Neural progenitor cell (in vitro differentiated cells): Measurements from ENCODE around the gene PLCD4. TPM values are rescaled to one million over a fixed set of nuclear protein-coding genes. Genes with fewer than 3 reads are reported as not detected.

ENCODE experiments used
- DNase-seq: peaks from one replicate; pipeline ENCODE4 v3.0.0-alpha.2; 2016; ENCODE audit warnings: low spot score
- H2AFZ ChIP-seq: fragments of 200-600 bp; sonication (generic); replicated peaks from 2 replicates; pipeline ENCODE4 v1.6.1; 2016; ENCODE audit warnings: antibody characterized with exemption
- H3F3A ChIP-seq: fragments of 200-600 bp; sonication (generic); 2 replicates; pipeline ENCODE4 v1.6.1; 2016; ENCODE audit warnings: antibody characterized with exemption, low read depth
- H3K27ac ChIP-seq: fragments of 200-600 bp; sonication (generic); 2 replicates; pipeline ENCODE4 v1.5.1; 2016; ENCODE audit warnings: mild to moderate bottlenecking
- H3K27me3 ChIP-seq: fragments of 200-600 bp; sonication (generic); 2 replicates; pipeline ENCODE4 v1.6.1; 2016; ENCODE audit warnings: mild to moderate bottlenecking, moderate library complexity
- H3K36me3 ChIP-seq: fragments of 200-600 bp; sonication (generic); 2 replicates; pipeline ENCODE4 v1.5.1; 2016
- H3K4me1 ChIP-seq: fragments of 200-600 bp; sonication (generic); 2 replicates; pipeline ENCODE4 v1.6.1; 2016; ENCODE audit warnings: mixed run types
- H3K4me2 ChIP-seq: fragments of 200-600 bp; sonication (generic); 2 replicates; pipeline ENCODE4 v1.6.1; 2016
- H3K4me3 ChIP-seq: fragments of 200-600 bp; sonication (generic); 2 replicates; pipeline ENCODE4 v1.5.1; 2016
- H3K79me2 ChIP-seq: fragments of 200-600 bp; sonication (generic); 2 replicates; pipeline ENCODE4 v1.6.1; 2016; ENCODE audit warnings: low read depth
- H3K9ac ChIP-seq: fragments of 200-600 bp; sonication (generic); 2 replicates; pipeline ENCODE4 v1.6.1; 2016
- H3K9me3 ChIP-seq: fragments of 200-600 bp; sonication (generic); 2 replicates; pipeline ENCODE4 v1.5.1; 2016; ENCODE audit warnings: low read depth
- H4K20me1 ChIP-seq: fragments of 200-600 bp; sonication (generic); 2 replicates; pipeline ENCODE4 v1.6.1; 2016; ENCODE audit warnings: low read depth
- H3K27ac Mint-ChIP-seq: 3 replicates; pipeline ENCODE4 v1.8.0; 2021; ENCODE audit warnings: mixed read lengths
- H3K27me3 Mint-ChIP-seq: 2 replicates; pipeline ENCODE4 v1.8.0; 2022; ENCODE audit warnings: low read depth, mild to moderate bottlenecking, inconsistent platforms, moderate library complexity, mixed read lengths; ENCODE audit not compliant: insufficient read depth
- H3K36me3 Mint-ChIP-seq: 3 replicates; pipeline ENCODE4 v1.8.0; 2021; ENCODE audit warnings: mixed read lengths
- H3K4me1 Mint-ChIP-seq: 3 replicates; pipeline ENCODE4 v1.8.0; 2021; ENCODE audit warnings: mixed read lengths
- H3K4me3 Mint-ChIP-seq: 3 replicates; pipeline ENCODE4 v1.8.0; 2021; ENCODE audit warnings: mild to moderate bottlenecking, moderate library complexity, mixed read lengths
- H3K9me3 Mint-ChIP-seq: 3 replicates; pipeline ENCODE4 v1.8.0; 2020; ENCODE audit warnings: mixed read lengths
- EZH2 ChIP-seq: fragments of 200-600 bp; sonication (generic); IDR thresholded peaks from 2 replicates; pipeline ENCODE4 v1.6.1; 2017; ENCODE audit warnings: antibody characterized with exemption, mild to moderate bottlenecking, moderate library complexity
- EZH2phosphoT487 ChIP-seq: fragments of 200-600 bp; sonication (generic); IDR thresholded peaks from 2 replicates; pipeline ENCODE4 v1.6.1; 2017; ENCODE audit warnings: antibody characterized with exemption
- total RNA-seq: library from RNA; depleted of rRNA; stranded (reverse); fragments of >200 nt; gene quantifications from 2 replicates; pipeline ENCODE4 v1.2.3, GENCODE V29; 2015; ENCODE audit warnings: low replicate concordance
- TF ChIP-seq, protein P1 (sequence below): fragments of 200-600 bp; sonication (generic); IDR thresholded peaks from 2 replicates; pipeline ENCODE4 v1.5.1; 2017; ENCODE audit warnings: antibody characterized with exemption, mild to moderate bottlenecking

Gene PLCD4
- total RNA-seq, 1 donor from 2014 or later: 1.1 TPM

DNA sequence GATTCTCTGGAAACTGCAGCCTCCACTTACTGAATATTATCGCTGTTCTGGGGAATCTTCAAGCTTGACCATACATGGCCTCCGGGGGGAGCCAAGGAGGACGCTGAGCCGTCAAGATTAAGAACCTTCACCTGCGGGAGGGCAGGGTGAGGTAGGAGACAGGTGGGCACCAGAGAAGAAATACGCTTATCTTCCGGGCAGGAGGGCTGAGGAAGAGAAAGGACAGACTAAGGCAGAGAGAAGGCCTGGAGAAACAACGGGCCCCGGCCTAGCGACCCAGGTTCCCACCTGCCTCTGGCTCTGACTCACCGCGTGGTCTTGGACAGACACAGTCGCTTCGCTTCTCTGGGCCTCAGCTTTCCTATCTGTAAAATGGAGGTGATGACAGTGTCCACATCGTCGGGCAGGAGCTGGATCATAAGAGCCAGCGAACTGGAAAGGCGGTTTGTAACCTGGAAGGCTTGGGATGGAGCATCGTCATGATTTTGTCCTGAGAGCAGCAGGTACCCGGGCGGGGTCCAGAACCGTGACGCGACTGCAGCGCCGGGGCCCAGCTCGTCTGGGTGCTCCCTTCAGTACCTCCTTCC, 51.1 kb downstream of the PLCD4 start:
- peaks cover 14% of the 10 kb centered on the region for H3K36me3 Mint-ChIP-seq
- H3K4me1 ChIP-seq: peaks cover 3% of the 10 kb centered on the region
- peak; percentile 70 for DNase-seq

GRCh38 chr2:218659258-218659987, 51.7 kb downstream of the PLCD4 start, which contains the start of the genes BCS1L and ZNF142:
Gene BCS1L (plus strand): TSS chr2:218659683. CDS start chr2:218660988, 1,305 bp downstream.
Gene ZNF142 (minus strand): TSS chr2:218659623. CDS start chr2:218656429, 3,194 bp downstream.
- H2AFZ ChIP-seq: peak within 1 kb of the TSS; percentile 97
- Mint-ChIP-seq H3K4me3 (peak within 1 kb of the TSS; percentile 99), H3K27ac (peak within 1 kb of the TSS; percentile 96), H3K36me3 (peaks cover 17% of the 10 kb centered on the region), H3K27me3 (peaks cover 9% of the 10 kb centered on the region), H3K4me1 (peaks cover 23% of the 10 kb centered on the region), H3K9me3 (no peaks in the 10 kb centered on the region)
- DNase-seq: peak; percentile 94
- peaks cover 4% of the 10 kb centered on the region for H3K36me3 ChIP-seq
- H3K9me3 ChIP-seq: no peaks in the 10 kb centered on the region
- H3K4me3 ChIP-seq: peak within 1 kb of the TSS; percentile 95
- peak within 1 kb of the TSS; percentile 69 for H3K27ac ChIP-seq
- no peaks in the 10 kb centered on the region for H4K20me1 ChIP-seq
- peak within 1 kb of the TSS; percentile 97 for H3K4me2 ChIP-seq
- TF ChIP-seq, protein P1, sequence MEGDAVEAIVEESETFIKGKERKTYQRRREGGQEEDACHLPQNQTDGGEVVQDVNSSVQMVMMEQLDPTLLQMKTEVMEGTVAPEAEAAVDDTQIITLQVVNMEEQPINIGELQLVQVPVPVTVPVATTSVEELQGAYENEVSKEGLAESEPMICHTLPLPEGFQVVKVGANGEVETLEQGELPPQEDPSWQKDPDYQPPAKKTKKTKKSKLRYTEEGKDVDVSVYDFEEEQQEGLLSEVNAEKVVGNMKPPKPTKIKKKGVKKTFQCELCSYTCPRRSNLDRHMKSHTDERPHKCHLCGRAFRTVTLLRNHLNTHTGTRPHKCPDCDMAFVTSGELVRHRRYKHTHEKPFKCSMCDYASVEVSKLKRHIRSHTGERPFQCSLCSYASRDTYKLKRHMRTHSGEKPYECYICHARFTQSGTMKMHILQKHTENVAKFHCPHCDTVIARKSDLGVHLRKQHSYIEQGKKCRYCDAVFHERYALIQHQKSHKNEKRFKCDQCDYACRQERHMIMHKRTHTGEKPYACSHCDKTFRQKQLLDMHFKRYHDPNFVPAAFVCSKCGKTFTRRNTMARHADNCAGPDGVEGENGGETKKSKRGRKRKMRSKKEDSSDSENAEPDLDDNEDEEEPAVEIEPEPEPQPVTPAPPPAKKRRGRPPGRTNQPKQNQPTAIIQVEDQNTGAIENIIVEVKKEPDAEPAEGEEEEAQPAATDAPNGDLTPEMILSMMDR: no peak
- TF ChIP-seq EZH2: no peak
- no peak for TF ChIP-seq EZH2phosphoT487
- peaks cover 9% of the 10 kb centered on the region for H3F3A ChIP-seq
- H3K4me1 ChIP-seq: peaks cover 3% of the 10 kb centered on the region
- H3K79me2 ChIP-seq: peaks cover 26% of the 10 kb centered on the region
- H3K27me3 ChIP-seq: no peaks in the 10 kb centered on the region
- peak within 1 kb of the TSS; percentile 77 for H3K9ac ChIP-seq

More for the DNA sequence above, 51.1 kb downstream of the PLCD4 start:
- H3K4me2 ChIP-seq: peak overlapping the region; percentile 97
- H3F3A ChIP-seq: peaks cover 9% of the 10 kb centered on the region
- H3K4me3 Mint-ChIP-seq: peak overlapping the region; percentile 99
- no peaks in the 10 kb centered on the region for H3K9me3 ChIP-seq
- H3K9me3 Mint-ChIP-seq: no peaks in the 10 kb centered on the region
- H3K9ac ChIP-seq: peak overlapping the region; percentile 77
- H3K27ac ChIP-seq: peak overlapping the region; percentile 69
- H4K20me1 ChIP-seq: no peaks in the 10 kb centered on the region
- peaks cover 9% of the 10 kb centered on the region for H3K27me3 Mint-ChIP-seq
- peaks cover 23% of the 10 kb centered on the region for H3K4me1 Mint-ChIP-seq
- H3K36me3 ChIP-seq: peaks cover 4% of the 10 kb centered on the region
- H2AFZ ChIP-seq: peak overlapping the region; percentile 97
- H3K79me2 ChIP-seq: peaks cover 26% of the 10 kb centered on the region
- peak overlapping the region; percentile 95 for H3K4me3 ChIP-seq
- peak overlapping the region; percentile 48 for H3K27ac Mint-ChIP-seq
- H3K27me3 ChIP-seq: no peaks in the 10 kb centered on the region
- TF ChIP-seq EZH2phosphoT487: no peak
- TF ChIP-seq, protein P1: peak; percentile 60

GRCh38 chr2:218659988-218660358, 52.3 kb downstream of the PLCD4 start:
- peaks cover 23% of the 10 kb centered on the region for H3K4me1 Mint-ChIP-seq
- Histone ChIP-seq H3K4me3 (peak overlapping the region; percentile 95), H3K9me3 (no peaks in the 10 kb centered on the region), H3K4me2 (peak overlapping the region; percentile 97), H3K79me2 (peaks cover 26% of the 10 kb centered on the region), H3F3A (peaks cover 9% of the 10 kb centered on the region), H3K27ac (no peak overlapping the region), H4K20me1 (no peaks in the 10 kb centered on the region), H3K36me3 (peaks cover 4% of the 10 kb centered on the region), H3K4me1 (peaks cover 3% of the 10 kb centered on the region), H3K27me3 (no peaks in the 10 kb centered on the region), H3K9ac (peak overlapping the region; percentile 29), H2AFZ (peak overlapping the region; percentile 97)
- peaks cover 21% of the 10 kb centered on the region for H3K36me3 Mint-ChIP-seq
- H3K27me3 Mint-ChIP-seq: peaks cover 9% of the 10 kb centered on the region
- H3K27ac Mint-ChIP-seq: no peak overlapping the region
- H3K4me3 Mint-ChIP-seq: peak overlapping the region; percentile 99
- no peak for DNase-seq
- TF ChIP-seq EZH2phosphoT487 (no peak), EZH2 (no peak)
- TF ChIP-seq, protein P1: no peak
- no peaks in the 10 kb centered on the region for H3K9me3 Mint-ChIP-seq
